HS-27A (cell line): ENCODE results near the gene RXRA.

Experiments used
- DNase-seq: peaks from one replicate; pipeline ENCODE4 v3.0.0-alpha.2; 2012; ENCODE audit warnings: low read depth, missing footprints

The RXRA gene

DNA sequence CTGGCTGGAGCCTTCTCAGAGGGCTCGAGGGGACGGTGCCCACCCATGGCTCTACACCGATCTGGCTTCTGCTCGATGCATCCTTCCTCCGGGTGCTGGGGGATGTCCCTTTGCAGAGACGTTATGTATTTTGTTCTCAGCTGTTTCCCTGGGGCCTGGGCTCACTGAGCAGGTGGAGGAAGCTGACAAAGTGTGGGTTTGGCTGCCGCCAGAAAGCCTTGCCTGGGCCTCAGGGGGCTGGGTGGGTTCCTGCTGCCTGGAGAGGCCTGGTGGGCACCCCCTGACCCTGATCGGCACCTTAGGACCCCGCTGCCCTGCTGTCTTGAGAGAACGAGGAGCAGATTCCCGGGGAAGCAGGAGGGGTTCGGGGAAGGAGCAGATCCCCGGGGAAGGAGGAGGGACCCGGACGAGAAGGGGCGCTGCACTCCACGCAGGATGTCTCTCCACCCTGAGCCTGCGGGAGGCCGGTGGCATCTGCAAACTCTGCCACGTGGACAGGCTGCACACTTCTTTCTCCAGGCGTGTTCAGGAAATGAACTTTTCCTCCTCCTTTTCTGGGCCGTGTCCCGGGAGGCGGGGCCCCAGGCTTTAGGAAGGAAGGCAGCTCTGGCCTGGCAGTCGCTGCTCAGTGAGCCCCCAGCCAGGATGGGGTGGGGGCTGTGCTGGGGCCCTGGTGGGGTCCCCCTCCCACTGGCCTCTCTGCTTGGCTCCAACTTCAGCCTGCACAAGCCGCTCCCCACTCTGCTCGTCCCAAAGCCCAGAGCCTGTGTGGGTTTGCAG is 148.9 kb downstream of the RXRA start:
- no peak for DNase-seq

DNA sequence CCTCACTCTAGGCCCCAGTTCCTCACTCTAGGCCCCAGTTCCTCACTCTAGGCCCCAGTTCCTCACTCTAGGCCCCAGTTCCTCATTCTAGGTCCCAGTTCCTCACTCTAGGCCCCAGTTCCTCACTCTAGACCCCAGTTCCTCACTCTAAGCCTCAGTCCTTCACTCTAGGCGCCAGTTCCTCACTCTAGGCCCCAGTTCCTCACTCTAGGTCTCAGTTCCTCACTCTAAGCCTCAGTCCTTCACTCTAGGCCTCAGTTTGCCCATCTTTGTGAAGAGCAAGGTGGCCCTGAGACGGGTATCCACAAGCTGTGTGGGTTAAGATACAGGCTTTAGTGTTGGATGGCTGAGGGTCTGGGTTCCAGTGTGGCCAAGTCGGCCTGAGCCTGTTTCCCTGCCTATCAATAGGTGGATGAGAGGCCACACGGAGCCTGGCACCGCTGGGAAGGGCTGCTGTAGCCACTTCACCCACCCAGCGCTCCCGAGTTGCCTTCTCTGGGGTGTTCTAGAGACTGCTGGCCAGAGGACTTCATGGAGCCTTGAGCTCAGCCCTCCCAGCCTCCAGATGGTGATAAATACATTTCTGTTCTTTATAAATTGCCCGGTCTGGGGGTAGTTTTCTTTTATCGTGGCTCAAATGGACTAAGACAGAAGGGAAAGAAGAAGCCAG is 150.2 kb downstream of the RXRA start:
- DNase-seq: no peak

DNA sequence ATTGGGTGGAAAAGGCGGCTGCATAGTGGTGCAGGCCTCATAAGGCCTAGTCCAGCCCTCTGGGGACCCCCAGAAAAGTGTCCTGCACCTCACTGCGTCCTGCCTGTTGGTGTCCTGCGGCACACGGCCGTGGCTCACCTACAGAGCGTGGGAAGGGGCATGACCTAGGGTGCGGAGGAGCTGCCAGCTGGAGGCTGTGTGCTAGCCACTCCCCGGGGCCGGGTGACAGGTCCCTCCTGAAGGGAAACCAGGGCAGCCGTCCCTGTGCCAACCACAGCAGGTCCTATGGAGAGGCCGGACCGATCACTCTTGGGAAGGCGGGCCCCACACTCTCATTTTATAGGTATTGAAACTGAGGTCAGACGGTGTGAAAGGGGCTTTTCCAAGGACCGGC is 150.7 kb downstream of the RXRA start:
- no peak for DNase-seq

DNA sequence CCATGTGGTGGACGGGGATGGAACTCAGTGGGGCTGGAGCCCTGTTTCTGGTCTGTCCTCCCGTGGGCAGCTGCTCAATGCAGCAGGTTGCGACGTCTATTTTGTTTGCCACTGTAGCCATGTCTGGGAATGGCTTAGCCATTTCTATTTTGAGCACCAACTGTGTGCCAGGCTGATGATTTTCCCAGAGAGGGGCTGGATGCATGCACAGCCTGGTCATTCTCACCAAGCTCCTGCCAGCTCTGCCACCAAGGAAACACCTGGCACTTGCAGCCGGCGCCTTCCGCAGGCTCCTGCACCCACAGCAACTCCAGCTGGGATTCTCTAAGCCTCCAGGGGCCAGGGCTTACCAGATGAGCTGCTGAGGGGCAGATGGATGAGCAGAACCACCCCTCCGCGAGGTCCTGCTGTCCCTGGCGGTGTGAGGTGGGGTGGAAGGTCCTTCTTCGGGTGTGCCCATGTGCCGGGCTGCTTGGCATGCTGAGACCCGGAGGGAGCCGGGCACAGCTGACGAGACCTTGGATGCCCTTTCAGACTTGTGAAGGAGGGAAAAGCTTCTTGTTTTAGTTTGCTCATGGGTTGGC is 151.2 kb downstream of the RXRA start:
- DNase-seq: no peak

DNA sequence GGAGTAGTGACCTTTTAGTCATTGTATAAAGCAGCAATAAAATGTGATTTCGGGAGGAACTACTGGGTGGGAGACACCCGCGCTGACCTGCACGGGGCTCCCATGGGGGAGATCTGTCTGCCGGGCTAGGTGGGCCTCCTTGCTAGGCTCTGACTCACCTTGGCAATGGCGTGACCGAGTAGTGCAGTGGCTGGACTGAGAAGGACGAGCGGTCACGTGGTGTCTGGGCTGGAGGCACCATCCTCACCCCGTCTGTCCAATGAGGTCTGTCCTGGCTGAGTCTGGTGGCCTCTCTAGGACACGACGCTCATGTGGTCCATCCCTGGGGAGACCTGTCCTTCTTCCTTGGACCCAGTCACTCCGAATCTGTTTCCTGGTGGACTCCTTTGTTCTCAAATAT is 151.7 kb downstream of the RXRA start:
- DNase-seq: no peak

DNA sequence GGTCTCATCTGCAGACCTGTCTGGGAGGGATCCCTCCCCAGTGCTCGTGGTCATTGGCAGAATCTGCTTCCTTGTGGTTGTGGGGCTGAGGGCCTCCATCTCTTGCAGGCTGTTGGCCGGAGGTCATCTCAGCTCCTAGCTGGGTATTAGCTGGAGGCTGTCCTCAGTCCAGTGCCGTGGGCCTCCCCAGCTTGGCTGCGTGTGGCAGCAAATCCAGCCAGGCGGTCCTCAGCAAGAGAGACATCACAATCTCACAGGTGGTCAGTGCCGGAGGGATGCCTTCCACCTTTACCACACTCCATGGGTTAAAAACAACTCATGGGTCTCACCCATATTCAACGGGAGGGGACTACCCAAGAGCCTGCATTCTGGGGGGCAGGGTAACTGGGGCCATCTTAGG is 155.5 kb downstream of the RXRA start:
- DNase-seq: no peak

DNA sequence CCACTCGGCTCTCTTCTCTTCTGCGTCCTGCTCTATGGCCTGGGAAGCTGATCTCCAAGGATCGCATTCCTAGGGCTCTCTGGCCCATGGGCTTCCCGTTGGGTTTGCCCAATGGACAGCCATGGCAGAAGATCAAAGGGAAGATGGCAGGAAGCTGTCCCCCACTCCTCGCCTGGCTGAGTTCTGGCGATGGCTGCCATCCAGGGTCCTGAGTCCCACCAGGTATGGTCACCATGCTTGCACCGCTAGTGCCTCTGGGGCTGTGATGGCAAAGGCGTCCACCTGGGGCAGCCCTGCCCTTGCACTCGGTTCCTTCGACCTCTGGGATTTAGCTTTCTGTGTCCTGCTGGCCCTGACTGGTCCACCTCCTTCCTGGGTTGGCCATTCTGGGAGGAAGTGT is 156.0 kb downstream of the RXRA start:
- no peak for DNase-seq

DNA sequence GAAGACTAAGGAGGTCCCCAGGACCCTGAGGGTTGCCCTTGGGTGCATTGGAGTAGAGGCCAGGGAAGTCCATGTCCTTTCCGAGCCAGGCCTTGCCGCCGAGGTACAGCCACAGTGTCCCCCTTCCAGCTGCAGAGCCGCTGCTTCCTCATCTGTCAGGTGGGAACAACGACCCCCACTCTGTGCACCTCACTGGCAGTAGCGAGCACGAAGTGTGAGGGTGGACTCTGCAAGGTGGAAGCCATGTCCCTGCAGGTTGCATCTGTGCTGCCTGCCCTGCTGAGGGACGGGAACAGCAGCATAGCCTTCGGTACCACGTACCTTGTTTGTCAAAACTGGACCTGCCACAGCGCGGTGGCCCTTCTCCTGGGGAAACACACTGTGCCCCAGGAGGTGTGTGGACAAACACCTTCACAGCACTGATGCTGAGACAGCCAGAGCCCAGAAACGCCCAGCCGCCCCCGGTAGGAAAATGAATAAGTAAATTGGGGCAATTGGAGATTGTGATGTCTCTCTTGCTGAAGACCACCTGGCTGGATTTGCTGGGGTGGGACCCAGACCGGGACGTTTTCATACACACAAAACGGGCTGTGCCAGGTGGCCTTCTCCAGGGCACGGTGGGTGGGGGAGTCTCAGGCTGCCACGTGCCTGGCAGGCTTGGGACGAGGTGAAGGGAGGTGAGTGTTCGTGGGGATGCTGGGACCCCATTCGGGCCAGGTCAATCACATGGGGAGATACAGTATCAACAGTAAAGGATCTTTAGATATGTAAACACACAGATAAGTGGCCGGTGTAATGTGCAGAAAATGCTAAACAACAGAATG is 157.3 kb downstream of the RXRA start:
- DNase-seq: no peak

DNA sequence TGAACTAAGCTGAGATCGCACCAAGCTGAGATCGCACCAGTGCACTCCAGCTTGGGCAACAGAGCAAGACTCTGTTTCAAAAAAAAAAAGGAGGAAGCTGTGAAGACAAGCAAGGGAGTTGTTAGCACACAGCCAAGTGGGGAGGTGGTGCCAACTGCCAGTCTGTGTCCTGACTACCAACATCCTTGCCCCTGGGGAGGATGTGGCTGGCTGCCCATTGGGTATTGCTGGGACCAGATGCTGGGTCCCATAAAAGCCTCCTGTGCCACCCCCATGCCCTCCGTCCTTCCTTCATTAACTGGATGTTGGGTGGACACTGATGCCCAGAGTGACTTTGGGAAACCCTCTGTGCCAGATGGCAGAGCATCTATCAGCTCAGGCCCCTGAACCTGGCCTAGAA is 158.2 kb downstream of the RXRA start:
- no peak for DNase-seq

DNA sequence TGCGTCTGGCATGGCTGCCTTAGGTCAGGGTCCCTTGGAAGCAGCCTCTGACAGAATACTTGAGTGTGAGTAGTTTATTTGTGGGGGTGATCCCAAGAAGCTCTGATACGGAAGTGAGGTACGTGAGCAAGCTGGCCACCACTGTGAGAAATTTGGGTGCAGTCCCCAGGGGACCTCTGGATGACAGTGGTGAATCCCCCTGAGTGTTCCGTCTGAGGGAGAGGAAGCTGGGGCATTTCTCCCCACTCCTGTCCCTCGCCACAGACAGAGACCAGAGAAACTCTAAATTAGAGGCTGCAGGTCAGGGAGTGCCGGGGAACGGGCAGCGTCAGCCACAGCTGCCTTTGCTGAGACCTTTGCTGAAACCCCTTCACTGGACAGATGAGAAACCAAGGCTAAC is 159.4 kb downstream of the RXRA start:
- no peak for DNase-seq

DNA sequence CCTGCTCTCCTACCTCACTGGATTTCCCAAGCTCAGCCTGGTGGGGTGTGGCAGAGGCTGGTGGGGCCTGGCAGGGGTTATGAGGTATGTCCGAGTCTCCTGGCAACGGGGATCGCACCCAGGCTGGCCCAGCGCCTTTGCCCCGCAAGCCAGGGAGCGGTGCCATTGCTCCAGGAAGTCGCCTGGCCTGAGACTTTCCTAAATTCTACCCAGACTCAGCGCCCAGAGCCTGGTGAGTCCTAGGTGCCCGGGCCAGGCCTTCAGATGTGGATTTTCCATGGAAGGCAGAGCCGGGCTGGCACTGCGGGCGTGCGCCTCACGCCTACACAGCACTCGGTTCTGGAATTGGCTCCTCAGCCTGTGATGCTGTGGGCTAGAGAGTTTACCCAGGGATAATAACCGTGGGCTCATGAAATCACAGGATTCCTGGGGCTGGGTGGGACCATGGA is 159.9 kb downstream of the RXRA start:
- DNase-seq: no peak

DNA sequence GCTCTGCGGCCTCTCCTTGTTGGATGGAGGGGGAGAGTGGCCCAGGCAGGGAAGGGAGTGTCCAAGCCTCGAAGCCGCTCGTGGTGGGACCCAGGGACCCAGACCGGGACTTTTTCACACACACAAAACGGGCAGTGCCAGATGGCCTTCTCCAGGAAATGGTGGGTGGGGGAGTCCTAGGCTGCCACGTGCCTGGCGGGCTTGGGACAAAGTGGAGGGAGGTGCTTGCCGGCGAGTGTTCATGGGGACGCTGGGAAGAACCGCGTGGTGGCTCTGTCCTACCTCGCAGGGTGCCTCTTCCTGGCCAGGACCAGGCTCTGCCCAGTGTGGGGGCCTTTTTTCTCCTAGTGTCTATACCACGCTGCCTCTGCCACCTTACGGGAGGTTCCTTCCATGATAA is 160.3 kb downstream of the RXRA start:
- DNase-seq: no peak
